Fibroblast of lung (primary cell): ENCODE results near the gene POU2F1. TPM values are rescaled to one million over a fixed set of nuclear protein-coding genes. Genes with fewer than 3 reads are reported as not detected.

Source experiments
- DNase-seq, 2 donors: peaks; one replicate each; pipeline versions ENCODE4 v3.0.0 to v3.0.0-alpha.2; 2010; ENCODE audit warnings: low read depth in 2 of 2
- H2AFZ ChIP-seq: 2 replicates; pipeline ENCODE4 v1.5.1; 2012; ENCODE audit warnings: low read length, control low read depth, inconsistent platforms
- H3K27ac ChIP-seq: 2 replicates; pipeline ENCODE4 v1.5.1; 2011; ENCODE audit warnings: low read length, control low read depth; ENCODE audit not compliant: insufficient read depth
- H3K27me3 ChIP-seq: 2 replicates; pipeline ENCODE4 v1.5.1; 2011; ENCODE audit warnings: mild to moderate bottlenecking, low read length; ENCODE audit not compliant: control insufficient read depth, insufficient read depth
- H3K36me3 ChIP-seq: 2 replicates; pipeline ENCODE4 v1.5.1; 2011; ENCODE audit warnings: low read length; ENCODE audit not compliant: control insufficient read depth, insufficient read depth
- H3K4me1 ChIP-seq: 2 replicates; pipeline ENCODE4 v1.5.1; 2011; ENCODE audit warnings: low read length; ENCODE audit not compliant: control insufficient read depth, insufficient read depth; ENCODE audit errors: extremely low read depth
- H3K4me2 ChIP-seq: 2 replicates; pipeline ENCODE4 v1.5.1; 2011; ENCODE audit warnings: low read length, control low read depth; ENCODE audit not compliant: insufficient read depth; ENCODE audit errors: extremely low read depth
- H3K4me3 ChIP-seq, 4 experiments: fragments of 200-600 bp in 1 of 4; sonication (generic) in 1 of 4; replicated peaks in 1 of 4; 2 replicates each; pipeline ENCODE4 v1.5.1; 2011 to 2016; ENCODE audit warnings: low read length in 4 of 4, low read depth in 3 of 4, mild to moderate bottlenecking in 3 of 4, control low read depth in 2 of 4, inconsistent platforms in 1 of 4, mixed read lengths in 1 of 4; ENCODE audit not compliant: insufficient read depth in 1 of 4; ENCODE audit errors: control extremely low read depth in 1 of 4
- H3K79me2 ChIP-seq: 2 replicates; pipeline ENCODE4 v1.5.1; 2012; ENCODE audit warnings: mild to moderate bottlenecking, low read length, inconsistent platforms; ENCODE audit not compliant: control insufficient read depth, insufficient read depth
- H3K9ac ChIP-seq: 2 replicates; pipeline ENCODE4 v1.5.1; 2011; ENCODE audit warnings: mild to moderate bottlenecking, low read length, control low read depth; ENCODE audit not compliant: insufficient read depth
- H3K9me3 ChIP-seq: 2 replicates; pipeline ENCODE4 v1.5.1; 2012; ENCODE audit warnings: low read depth, low read length; ENCODE audit not compliant: control insufficient read depth, insufficient read depth
- H4K20me1 ChIP-seq: 2 replicates; pipeline ENCODE4 v1.5.1; 2011; ENCODE audit warnings: low read length; ENCODE audit not compliant: control insufficient read depth, insufficient read depth; ENCODE audit errors: extremely low read depth
- CTCF ChIP-seq, 2 donors: IDR thresholded peaks in 1 of 2; conservative IDR thresholded peaks in 1 of 2; 1 replicate in 1 of 2; 2 replicates in 1 of 2; pipeline ENCODE4 v1.5.1; 2011 to 2012; ENCODE audit warnings: low read length in 2 of 2, control low read depth in 1 of 2, inconsistent platforms in 1 of 2, low read depth in 1 of 2, mild to moderate bottlenecking in 1 of 2
- EZH2 ChIP-seq: IDR thresholded peaks from 2 replicates; pipeline ENCODE4 v1.5.1; 2012; ENCODE audit warnings: low read length, control low read depth, mild to moderate bottlenecking; ENCODE audit errors: missing control alignments
- polyA plus RNA-seq, 2 donors: library from polyadenylated mRNA; depleted of rRNA in 1 of 2; stranded (reverse) in 1 of 2; unstranded in 1 of 2; fragments of >200 nt; gene quantifications; 2 replicates each; pipeline ENCODE4 v1.2.1, GENCODE V29; 2011 to 2012; ENCODE audit warnings: missing spikeins in 1 of 2
- total RNA-seq: library from RNA; depleted of rRNA; stranded (reverse); fragments of >200 nt; gene quantifications from 2 replicates; pipeline ENCODE4 v1.2.1, GENCODE V29; 2014

The POU2F1 gene
- total and polyA plus RNA-seq, 2 donors (not counting 1 experiment from before 2014, with no cell fraction given): 3.5 to 4.3 TPM

DNA sequence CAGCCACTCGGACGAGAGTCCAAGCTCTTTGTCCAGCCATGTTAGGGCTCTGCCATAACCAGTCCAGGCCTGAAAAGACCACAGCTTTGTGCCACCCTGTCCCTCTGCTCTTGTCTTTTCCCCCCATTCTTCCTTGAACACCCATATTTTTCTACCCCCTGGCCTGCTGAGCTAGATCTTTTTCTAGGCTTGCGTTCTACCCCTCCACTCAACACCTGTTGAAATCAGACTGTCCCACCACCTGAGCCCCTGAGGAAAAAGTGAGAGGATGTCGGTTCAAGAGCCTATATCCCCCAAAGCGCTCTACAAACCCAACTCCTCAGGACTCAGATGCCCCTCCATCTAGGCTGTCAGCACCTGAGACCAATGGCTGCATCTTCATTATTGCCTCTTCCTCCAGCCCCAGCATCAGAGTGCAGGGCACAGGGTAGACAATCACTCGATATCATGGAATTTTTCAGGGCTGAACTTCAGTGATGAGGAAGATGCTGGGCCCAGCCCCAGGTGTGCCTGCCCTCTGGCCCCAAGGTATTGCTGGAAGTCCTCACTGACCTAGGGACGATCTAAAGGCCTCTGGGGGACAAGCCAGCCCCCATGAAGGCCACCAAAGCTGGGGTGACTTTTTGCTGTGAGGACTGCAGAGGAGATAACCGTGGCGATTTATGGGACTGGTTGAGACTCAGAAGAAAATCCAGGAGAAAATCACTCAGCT, 222.3 kb downstream of the POU2F1 start:
- Histone ChIP-seq H2AFZ (no peak overlapping the region), H3K4me2 (no peak overlapping the region), H3K36me3 (no peaks in the 10 kb centered on the region), H3K4me1 (no peaks in the 10 kb centered on the region), H3K27ac (no peak overlapping the region), H3K79me2 (no peaks in the 10 kb centered on the region), H3K27me3 (no peaks in the 10 kb centered on the region), H3K9ac (no peak overlapping the region), H3K4me3 (no peak overlapping the region), H4K20me1 (no peaks in the 10 kb centered on the region), H3K9me3 (no peaks in the 10 kb centered on the region)
- TF ChIP-seq EZH2: no peak
- TF ChIP-seq CTCF (conservative IDR thresholded peaks at IDR 0.05 in 1 of 2, IDR thresholded peaks at IDR 0.05 in 1 of 2; ENCODE audit: low read depth in 1 of 2, low read length in 2 of 2): no peak
- no peak for DNase-seq

DNA sequence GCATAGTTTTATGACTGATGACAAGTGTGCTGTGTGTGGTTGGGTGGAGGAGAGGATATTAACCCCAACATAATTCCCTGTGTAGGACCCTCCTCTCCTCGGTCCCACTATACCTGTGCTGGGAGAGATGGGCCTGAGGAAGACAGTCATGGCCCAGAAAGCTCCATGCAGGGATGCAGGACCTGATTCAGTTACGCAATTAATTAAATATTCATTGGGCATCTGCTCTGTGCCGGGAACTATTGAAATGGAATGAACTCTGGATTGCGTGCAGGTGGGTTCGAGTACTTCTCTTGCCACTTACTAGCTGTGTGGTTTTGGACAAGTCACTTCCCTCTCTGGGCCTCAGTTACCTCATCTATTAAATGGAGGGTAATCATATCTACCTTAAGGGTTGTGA, 223.1 kb downstream of the POU2F1 start:
- no peaks in the 10 kb centered on the region for H3K79me2 ChIP-seq
- no peaks in the 10 kb centered on the region for H3K36me3 ChIP-seq
- TF ChIP-seq EZH2: no peak
- no peak for TF ChIP-seq CTCF (conservative IDR thresholded peaks at IDR 0.05 in 1 of 2, IDR thresholded peaks at IDR 0.05 in 1 of 2; ENCODE audit: low read depth in 1 of 2, low read length in 2 of 2)
- no peak overlapping the region for H3K4me3 ChIP-seq
- no peak for DNase-seq
- no peaks in the 10 kb centered on the region for H3K4me1 ChIP-seq
- no peak overlapping the region for H3K4me2 ChIP-seq
- no peaks in the 10 kb centered on the region for H3K9me3 ChIP-seq
- no peaks in the 10 kb centered on the region for H3K27me3 ChIP-seq
- H4K20me1 ChIP-seq: no peaks in the 10 kb centered on the region
- H3K27ac ChIP-seq: no peak overlapping the region
- H3K9ac ChIP-seq: no peak overlapping the region
- H2AFZ ChIP-seq: no peak overlapping the region

DNA sequence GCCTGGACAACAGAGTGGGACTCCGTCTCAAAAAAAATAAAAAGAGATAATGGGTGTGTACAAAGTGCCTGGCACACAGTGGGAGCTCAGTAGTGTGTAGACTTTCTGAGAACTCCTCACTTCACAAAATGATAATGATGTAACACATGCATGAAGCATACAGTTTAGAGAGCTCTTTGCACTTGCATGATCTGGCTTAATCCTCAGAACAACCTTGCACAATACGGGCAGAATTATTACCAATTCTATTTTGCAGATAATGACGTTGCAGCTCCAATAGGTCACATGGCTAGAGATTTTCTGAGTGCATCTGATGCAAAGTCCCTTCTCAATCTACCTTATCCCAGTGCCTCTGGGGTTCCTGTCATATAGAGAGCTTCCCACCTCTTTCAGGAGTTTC, 226.3 kb downstream of the POU2F1 start:
- H3K79me2 ChIP-seq: no peaks in the 10 kb centered on the region
- no peak overlapping the region for H3K9ac ChIP-seq
- no peaks in the 10 kb centered on the region for H4K20me1 ChIP-seq
- no peak overlapping the region for H3K27ac ChIP-seq
- H3K4me2 ChIP-seq: no peak overlapping the region
- H3K27me3 ChIP-seq: no peaks in the 10 kb centered on the region
- no peak for TF ChIP-seq EZH2
- no peak for TF ChIP-seq CTCF (conservative IDR thresholded peaks at IDR 0.05 in 1 of 2, IDR thresholded peaks at IDR 0.05 in 1 of 2; ENCODE audit: low read depth in 1 of 2, low read length in 2 of 2)
- DNase-seq: no peak
- H3K4me1 ChIP-seq: no peaks in the 10 kb centered on the region
- no peak overlapping the region for H3K4me3 ChIP-seq
- no peaks in the 10 kb centered on the region for H3K9me3 ChIP-seq
- no peaks in the 10 kb centered on the region for H3K36me3 ChIP-seq
- no peak overlapping the region for H2AFZ ChIP-seq
